ENCODE data around the gene ZMAT5.
A peak's percentile ranks its signal among the peaks of the same experiment; 100 is the strongest.

The ZMAT5 gene

GRCh38 chr22:29691636-29692326 is 75.0 kb downstream of the ZMAT5 start:
- H3K4me3 ChIP-seq (ENCODE audit: low read depth, low read length), result no peak overlapping the region
- TF ChIP-seq, protein P1, sequence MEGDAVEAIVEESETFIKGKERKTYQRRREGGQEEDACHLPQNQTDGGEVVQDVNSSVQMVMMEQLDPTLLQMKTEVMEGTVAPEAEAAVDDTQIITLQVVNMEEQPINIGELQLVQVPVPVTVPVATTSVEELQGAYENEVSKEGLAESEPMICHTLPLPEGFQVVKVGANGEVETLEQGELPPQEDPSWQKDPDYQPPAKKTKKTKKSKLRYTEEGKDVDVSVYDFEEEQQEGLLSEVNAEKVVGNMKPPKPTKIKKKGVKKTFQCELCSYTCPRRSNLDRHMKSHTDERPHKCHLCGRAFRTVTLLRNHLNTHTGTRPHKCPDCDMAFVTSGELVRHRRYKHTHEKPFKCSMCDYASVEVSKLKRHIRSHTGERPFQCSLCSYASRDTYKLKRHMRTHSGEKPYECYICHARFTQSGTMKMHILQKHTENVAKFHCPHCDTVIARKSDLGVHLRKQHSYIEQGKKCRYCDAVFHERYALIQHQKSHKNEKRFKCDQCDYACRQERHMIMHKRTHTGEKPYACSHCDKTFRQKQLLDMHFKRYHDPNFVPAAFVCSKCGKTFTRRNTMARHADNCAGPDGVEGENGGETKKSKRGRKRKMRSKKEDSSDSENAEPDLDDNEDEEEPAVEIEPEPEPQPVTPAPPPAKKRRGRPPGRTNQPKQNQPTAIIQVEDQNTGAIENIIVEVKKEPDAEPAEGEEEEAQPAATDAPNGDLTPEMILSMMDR (conservative IDR thresholded peaks at IDR 0.05; ENCODE audit: low read depth, low read length), result no peak

GRCh38 chr22:29690476-29690875 is 76.3 kb downstream of the ZMAT5 start:
- no peak for DNase-seq (ENCODE audit: low read depth)
- TF ChIP-seq, protein P1 (conservative IDR thresholded peaks at IDR 0.05; ENCODE audit: low read depth, low read length), result no peak
- no peak overlapping the region for H3K4me3 ChIP-seq (ENCODE audit: low read depth, low read length)

More at GRCh38 chr22:29691636-29692326, 75.0 kb downstream of the ZMAT5 start:
- DNase-seq (ENCODE audit: low read depth), result no peak

DNA sequence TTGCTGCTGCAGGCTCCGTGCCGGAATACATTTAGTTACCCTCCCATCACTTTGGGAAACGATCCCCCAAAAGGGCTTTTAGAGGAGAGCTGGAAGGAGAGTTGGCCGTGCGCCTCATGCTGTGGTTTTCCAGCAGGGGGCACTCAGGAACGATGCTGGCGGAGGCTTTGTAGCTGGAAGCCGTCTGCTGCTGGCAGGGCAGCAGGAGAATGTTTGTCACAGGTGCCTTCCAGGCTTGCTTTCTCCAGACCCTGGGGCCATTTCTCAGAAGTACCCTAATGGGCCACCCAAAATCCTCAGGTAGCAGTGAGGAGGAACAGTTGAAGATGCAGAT is 77.0 kb downstream of the ZMAT5 start:
- TF ChIP-seq, protein P1 (conservative IDR thresholded peaks at IDR 0.05; ENCODE audit: low read depth, low read length), result peak; percentile 95
- DNase-seq (ENCODE audit: low read depth), result peak; percentile 71
- H3K4me3 ChIP-seq (ENCODE audit: low read depth, low read length), result no peak overlapping the region

DNA sequence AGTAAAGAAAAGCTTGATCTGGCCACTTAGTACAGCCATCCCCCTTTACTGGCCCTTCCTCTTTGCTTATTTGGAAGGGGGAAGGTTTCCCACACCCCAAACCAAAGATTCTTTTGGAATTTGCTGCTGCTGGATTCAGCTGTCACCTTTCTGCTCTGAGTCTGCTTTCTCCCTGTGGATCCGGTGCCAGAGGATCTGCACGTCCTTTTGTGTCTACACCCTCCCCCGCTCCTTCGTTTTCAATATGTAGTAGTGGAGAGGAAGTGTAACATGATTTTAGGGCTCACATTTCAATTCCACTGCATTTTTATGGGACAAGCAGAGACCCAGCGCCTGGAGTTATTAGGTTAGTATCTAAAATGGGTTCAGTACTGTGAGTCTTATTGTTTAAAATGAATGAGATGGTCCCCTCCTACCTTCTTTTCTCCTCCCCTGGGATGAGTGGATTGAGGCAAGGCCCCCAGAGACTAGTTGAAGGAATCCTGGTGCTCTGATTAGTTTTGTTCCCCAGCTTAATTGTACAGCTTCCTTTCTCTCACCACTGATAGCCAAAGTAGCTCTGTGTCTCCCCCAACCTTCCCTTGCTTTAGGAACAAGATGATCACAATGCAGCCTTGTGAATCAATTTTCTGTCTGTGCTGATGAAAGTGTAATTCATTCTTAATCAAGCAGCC is 77.5 kb downstream of the ZMAT5 start:
- TF ChIP-seq, protein P1 (conservative IDR thresholded peaks at IDR 0.05; ENCODE audit: low read depth, low read length), result no peak
- no peak for DNase-seq (ENCODE audit: low read depth)

DNA sequence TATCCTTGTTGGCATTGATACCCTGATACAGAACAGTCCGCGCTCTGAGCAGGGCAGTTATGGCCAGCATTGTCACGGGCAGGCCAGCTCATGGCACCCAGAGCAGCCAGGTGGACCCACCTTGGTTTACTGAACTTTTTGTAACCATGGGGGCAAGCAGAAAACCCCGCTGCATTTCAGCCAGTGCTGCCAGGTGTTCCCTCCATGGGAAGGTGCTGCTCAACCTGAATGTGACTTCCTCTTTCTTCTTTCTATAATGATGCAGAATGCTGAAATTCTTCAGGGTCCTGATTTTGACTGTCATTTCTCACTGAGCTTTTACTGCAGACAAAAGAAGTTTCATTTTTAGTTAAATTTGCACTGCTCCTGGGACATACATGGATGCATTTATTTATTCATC is 82.6 kb downstream of the ZMAT5 start:
- TF ChIP-seq, protein P1 (conservative IDR thresholded peaks at IDR 0.05; ENCODE audit: low read depth, low read length), result no peak
- no peak overlapping the region for H3K4me3 ChIP-seq (ENCODE audit: low read depth, low read length)
- no peak for DNase-seq (ENCODE audit: low read depth)

More for the DNA sequence above, 77.5 kb downstream of the ZMAT5 start:
- no peak overlapping the region for H3K4me3 ChIP-seq (ENCODE audit: low read depth, low read length)

DNA sequence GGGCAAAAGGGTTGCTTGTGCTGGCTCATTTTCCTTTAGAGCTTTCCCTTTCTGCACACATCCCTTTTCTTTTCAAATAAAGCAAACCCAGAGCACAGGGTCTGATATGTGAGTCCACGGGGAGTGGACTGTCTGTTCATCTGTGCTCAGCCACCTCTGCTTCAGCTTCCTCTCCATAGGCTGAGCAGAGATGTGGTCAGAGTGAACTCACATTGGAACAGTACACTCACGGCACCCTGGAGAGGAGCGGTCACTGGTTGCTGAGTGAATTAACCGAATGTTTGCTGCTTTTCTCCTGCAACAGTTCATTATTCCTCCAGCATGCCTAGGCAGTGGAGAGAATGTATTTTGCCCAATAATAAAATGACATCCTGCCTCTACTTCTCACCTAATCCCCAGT is 83.3 kb downstream of the ZMAT5 start:
- TF ChIP-seq, protein P1 (conservative IDR thresholded peaks at IDR 0.05; ENCODE audit: low read depth, low read length), result no peak
- DNase-seq (ENCODE audit: low read depth), result peak; percentile 85
- H3K4me3 ChIP-seq (ENCODE audit: low read depth, low read length), result no peak overlapping the region
